ENCODE measurements around the gene EYA2. TPM values are rescaled to one million over a fixed set of nuclear protein-coding genes. Genes with fewer than 3 reads are reported as not detected.
A peak's percentile ranks its signal among the peaks of the same experiment; 100 is the strongest.

The EYA2 gene
- total RNA-seq, 1 experiment from 2014 or later = not detected

DNA sequence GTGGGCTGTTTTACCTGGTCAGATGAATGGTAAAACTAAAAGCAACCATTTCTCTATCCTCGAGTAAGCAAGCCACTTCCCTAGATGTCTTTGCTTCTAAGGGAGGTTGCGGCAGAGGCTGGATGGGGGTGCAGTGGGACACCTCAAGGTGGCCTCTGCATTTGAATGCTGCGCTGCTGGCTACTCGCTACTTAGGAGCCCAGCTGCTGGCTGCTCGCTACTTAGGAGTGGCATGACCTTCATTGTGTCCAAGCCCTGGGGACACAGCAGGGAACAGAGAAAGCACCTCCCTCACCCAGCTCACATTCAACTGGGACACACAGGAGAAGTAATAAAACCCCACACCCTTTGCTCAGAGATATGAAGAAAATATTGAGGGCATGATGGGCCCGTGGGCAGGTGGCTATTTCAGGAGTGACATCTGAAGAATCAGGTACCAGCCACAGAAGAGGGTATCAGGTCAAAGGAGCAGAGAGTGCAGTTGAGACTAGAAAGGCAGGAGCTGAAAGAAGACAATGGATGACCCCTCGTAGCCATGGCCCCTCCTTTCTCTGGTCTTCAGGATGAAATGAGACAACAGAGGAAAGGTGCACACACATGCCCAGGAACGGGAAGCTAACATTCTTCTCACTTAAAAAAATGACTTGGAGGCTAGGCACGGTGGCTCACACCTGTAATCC, 312.5 kb downstream of the EYA2 start:
- H3K27me3 ChIP-seq (replicated peaks; ENCODE audit: insufficient read depth, low read depth, low read length, poor library complexity) = no peaks in the 10 kb centered on the region
- peaks cover 15% of the 10 kb centered on the region for H3K36me3 ChIP-seq (ENCODE audit: insufficient read depth, low read length, poor library complexity, severe bottlenecking)
- no peaks in the 10 kb centered on the region for H3K9me3 ChIP-seq (ENCODE audit: low read depth, low read length, poor library complexity, severe bottlenecking)
- BruUV-seq (replicated peaks) = no TSS peak
- intact Hi-C loops (cut with micrococcal nuclease; ENCODE audit: unreplicated experiment) = no loop called here
- ChIA-PET POLR2A (ENCODE audit: low non-redundant PET) (no interaction called here), CTCF (interaction anchor here (2.3 kb wide), 1 partner anchor 11 kb away, joined by 6 read pairs; no protein-coding TSS in a partner anchor)
- H3K4me3 ChIP-seq (ENCODE audit: low read depth, low read length, poor library complexity, severe bottlenecking) = no peak overlapping the region
- DNase-seq (ENCODE audit: low spot score) = no peak
- no peak overlapping the region for H3K27ac ChIP-seq (ENCODE audit: low read depth, low read length, poor library complexity, severe bottlenecking)
- no peaks in the 10 kb centered on the region for H3K4me1 ChIP-seq (ENCODE audit: insufficient read depth, low read length, poor library complexity, severe bottlenecking)
- TF ChIP-seq, protein P1, sequence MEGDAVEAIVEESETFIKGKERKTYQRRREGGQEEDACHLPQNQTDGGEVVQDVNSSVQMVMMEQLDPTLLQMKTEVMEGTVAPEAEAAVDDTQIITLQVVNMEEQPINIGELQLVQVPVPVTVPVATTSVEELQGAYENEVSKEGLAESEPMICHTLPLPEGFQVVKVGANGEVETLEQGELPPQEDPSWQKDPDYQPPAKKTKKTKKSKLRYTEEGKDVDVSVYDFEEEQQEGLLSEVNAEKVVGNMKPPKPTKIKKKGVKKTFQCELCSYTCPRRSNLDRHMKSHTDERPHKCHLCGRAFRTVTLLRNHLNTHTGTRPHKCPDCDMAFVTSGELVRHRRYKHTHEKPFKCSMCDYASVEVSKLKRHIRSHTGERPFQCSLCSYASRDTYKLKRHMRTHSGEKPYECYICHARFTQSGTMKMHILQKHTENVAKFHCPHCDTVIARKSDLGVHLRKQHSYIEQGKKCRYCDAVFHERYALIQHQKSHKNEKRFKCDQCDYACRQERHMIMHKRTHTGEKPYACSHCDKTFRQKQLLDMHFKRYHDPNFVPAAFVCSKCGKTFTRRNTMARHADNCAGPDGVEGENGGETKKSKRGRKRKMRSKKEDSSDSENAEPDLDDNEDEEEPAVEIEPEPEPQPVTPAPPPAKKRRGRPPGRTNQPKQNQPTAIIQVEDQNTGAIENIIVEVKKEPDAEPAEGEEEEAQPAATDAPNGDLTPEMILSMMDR (conservative IDR thresholded peaks at IDR 0.05; ENCODE audit: low read depth, low read length) = no peak
- no peak for TF ChIP-seq EZH2 (IDR thresholded peaks at IDR 0.05; ENCODE audit: borderline replicate concordance, low read depth, low read length, poor library complexity, severe bottlenecking)

DNA sequence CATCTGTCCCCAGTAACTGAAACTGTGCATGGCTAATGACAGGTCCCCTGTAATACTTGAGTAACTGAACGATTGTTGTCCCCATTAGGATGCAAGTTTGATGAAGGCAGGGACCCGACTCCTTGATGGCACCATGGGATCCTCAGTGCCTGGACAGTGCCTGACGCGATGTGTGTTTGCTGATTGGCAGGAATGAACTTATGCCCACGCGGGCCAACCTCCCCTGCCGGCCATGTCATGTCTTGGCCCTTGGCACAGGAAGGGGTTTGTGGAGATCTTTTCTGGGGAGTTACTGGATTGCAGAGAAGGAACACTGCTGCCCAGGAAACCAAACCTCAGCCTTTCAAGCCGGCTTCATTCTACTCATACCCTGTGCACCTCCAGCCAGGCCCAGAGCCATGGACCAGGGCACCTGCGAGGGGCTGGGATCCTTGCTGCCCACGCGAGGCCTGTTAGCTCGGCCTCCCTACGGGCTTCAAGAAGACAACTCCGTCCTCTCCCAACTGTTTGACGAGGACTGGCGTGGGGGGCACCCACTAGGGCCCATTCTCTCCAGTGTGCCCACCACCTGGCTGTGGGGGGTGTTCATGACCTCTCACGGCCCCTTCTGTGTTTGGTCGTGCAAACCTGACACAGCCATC, 314.0 kb downstream of the EYA2 start:
- ChIA-PET CTCF (no interaction called here), POLR2A (ENCODE audit: low non-redundant PET) (no interaction called here)
- Histone ChIP-seq H3K27ac (ENCODE audit: low read depth, low read length, poor library complexity, severe bottlenecking) (no peak overlapping the region), H3K36me3 (ENCODE audit: insufficient read depth, low read length, poor library complexity, severe bottlenecking) (peaks cover 15% of the 10 kb centered on the region), H3K4me1 (ENCODE audit: insufficient read depth, low read length, poor library complexity, severe bottlenecking) (no peaks in the 10 kb centered on the region), H3K9me3 (ENCODE audit: low read depth, low read length, poor library complexity, severe bottlenecking) (no peaks in the 10 kb centered on the region), H3K4me3 (ENCODE audit: low read depth, low read length, poor library complexity, severe bottlenecking) (no peak overlapping the region), H3K27me3 (replicated peaks; ENCODE audit: insufficient read depth, low read depth, low read length, poor library complexity) (no peaks in the 10 kb centered on the region)
- TF ChIP-seq EZH2 (IDR thresholded peaks at IDR 0.05; ENCODE audit: borderline replicate concordance, low read depth, low read length, poor library complexity, severe bottlenecking) = no peak
- TF ChIP-seq, protein P1 (conservative IDR thresholded peaks at IDR 0.05; ENCODE audit: low read depth, low read length) = no peak
- intact Hi-C loops (cut with micrococcal nuclease; ENCODE audit: unreplicated experiment) = no loop called here
- DNase-seq (ENCODE audit: low spot score) = no peak
- no TSS peak for BruUV-seq (replicated peaks)

DNA sequence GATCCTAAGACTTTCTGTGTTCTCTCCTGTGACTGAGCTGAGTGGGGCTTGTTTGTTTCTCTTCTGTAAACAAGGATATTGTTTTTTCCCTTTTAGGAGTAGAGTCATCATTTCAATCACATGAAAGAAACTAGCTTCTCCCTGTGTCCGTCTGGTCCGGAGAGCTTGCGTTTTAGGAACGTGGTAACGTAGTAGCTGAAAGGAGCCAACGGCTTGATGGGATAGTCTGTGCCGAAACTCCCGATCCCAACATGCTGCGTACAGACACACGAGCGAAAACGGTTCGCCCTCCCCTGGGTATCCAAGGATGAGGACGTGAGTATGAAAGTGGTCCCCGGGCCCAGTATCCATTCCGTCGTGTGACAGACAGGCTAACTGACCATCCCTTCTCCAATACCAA, 315.3 kb downstream of the EYA2 start:
- no peak overlapping the region for H3K27ac ChIP-seq (ENCODE audit: low read depth, low read length, poor library complexity, severe bottlenecking)
- no peak overlapping the region for H3K4me3 ChIP-seq (ENCODE audit: low read depth, low read length, poor library complexity, severe bottlenecking)
- BruUV-seq (replicated peaks) = TSS peak; percentile 49
- H3K9me3 ChIP-seq (ENCODE audit: low read depth, low read length, poor library complexity, severe bottlenecking) = no peaks in the 10 kb centered on the region
- intact Hi-C loops (cut with micrococcal nuclease; ENCODE audit: unreplicated experiment) = no loop called here
- POLR2A ChIA-PET (ENCODE audit: low non-redundant PET) = no interaction called here
- H3K27me3 ChIP-seq (replicated peaks; ENCODE audit: insufficient read depth, low read depth, low read length, poor library complexity) = no peaks in the 10 kb centered on the region
- TF ChIP-seq, protein P1 (conservative IDR thresholded peaks at IDR 0.05; ENCODE audit: low read depth, low read length) = no peak
- no peak for TF ChIP-seq EZH2 (IDR thresholded peaks at IDR 0.05; ENCODE audit: borderline replicate concordance, low read depth, low read length, poor library complexity, severe bottlenecking)
- H3K36me3 ChIP-seq (ENCODE audit: insufficient read depth, low read length, poor library complexity, severe bottlenecking) = peaks cover 15% of the 10 kb centered on the region
- DNase-seq (ENCODE audit: low spot score) = no peak
- H3K4me1 ChIP-seq (ENCODE audit: insufficient read depth, low read length, poor library complexity, severe bottlenecking) = no peaks in the 10 kb centered on the region
- CTCF ChIA-PET = no interaction called here

All from A673 (cell line).